ENCODE measurements around the gene BBLN.

The BBLN gene

DNA sequence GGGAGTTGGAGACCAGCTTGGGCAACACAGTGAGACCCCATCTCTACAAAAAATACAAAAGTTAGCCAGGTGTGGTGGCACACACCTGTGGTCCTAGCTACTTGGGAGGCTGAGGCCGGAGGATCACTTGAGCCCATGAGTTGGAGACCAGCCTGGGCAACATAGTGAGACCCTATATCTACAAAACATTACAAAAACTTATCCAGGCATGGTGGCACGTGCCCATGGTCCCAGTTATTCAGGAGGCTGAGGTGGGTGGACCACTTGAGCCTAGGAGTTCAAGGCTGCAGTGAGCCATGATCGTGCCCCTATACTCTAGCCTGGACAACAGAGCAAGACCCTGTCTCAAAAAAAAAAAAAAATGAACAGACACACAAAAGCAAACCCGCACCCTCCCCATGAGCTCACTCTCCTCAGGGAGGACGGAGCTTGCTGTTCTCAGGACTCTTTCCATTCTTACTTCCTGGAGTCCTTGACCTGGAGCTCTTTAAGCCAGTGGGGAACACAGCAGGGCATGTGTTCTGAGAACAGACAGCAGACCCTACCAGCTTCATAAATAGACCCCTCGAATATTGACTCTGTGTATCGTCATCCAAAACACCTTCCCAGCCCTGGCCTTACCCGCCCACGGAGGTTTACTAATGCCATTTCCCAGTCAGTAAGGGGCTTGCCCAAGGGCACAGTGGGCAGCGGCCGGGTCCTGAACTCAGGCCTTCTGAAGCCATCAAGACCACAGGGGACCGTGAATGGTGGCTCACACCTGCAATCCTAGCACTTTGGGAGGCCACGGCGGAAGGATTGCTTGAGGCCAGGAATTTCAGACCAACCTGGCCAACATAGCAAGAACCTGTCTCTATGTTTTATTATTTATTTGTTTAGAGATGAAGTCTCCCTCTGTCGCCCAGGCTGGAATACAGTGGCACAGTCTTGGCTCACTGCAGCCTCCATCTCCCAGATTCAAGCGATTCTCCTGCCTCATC, 43.7 kb upstream of the BBLN start:
- TF ChIP-seq, protein P1, sequence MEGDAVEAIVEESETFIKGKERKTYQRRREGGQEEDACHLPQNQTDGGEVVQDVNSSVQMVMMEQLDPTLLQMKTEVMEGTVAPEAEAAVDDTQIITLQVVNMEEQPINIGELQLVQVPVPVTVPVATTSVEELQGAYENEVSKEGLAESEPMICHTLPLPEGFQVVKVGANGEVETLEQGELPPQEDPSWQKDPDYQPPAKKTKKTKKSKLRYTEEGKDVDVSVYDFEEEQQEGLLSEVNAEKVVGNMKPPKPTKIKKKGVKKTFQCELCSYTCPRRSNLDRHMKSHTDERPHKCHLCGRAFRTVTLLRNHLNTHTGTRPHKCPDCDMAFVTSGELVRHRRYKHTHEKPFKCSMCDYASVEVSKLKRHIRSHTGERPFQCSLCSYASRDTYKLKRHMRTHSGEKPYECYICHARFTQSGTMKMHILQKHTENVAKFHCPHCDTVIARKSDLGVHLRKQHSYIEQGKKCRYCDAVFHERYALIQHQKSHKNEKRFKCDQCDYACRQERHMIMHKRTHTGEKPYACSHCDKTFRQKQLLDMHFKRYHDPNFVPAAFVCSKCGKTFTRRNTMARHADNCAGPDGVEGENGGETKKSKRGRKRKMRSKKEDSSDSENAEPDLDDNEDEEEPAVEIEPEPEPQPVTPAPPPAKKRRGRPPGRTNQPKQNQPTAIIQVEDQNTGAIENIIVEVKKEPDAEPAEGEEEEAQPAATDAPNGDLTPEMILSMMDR (IDR thresholded peaks at IDR 0.05; ENCODE audit: insufficient read depth, low read length, poor library complexity, severe bottlenecking): no peak
- Histone ChIP-seq H3K4me3 (replicated peaks; ENCODE audit: low read depth, low read length) (no peak overlapping the region), H3K27me3 (replicated peaks; ENCODE audit: control insufficient read depth, insufficient read depth, low read length) (no peaks in the 10 kb centered on the region), H3K36me3 (ENCODE audit: control insufficient read depth, insufficient read depth, low read length) (peaks cover 7% of the 10 kb centered on the region)
- no peak for DNase-seq (ENCODE audit: extremely low read depth, insufficient read length)

DNA sequence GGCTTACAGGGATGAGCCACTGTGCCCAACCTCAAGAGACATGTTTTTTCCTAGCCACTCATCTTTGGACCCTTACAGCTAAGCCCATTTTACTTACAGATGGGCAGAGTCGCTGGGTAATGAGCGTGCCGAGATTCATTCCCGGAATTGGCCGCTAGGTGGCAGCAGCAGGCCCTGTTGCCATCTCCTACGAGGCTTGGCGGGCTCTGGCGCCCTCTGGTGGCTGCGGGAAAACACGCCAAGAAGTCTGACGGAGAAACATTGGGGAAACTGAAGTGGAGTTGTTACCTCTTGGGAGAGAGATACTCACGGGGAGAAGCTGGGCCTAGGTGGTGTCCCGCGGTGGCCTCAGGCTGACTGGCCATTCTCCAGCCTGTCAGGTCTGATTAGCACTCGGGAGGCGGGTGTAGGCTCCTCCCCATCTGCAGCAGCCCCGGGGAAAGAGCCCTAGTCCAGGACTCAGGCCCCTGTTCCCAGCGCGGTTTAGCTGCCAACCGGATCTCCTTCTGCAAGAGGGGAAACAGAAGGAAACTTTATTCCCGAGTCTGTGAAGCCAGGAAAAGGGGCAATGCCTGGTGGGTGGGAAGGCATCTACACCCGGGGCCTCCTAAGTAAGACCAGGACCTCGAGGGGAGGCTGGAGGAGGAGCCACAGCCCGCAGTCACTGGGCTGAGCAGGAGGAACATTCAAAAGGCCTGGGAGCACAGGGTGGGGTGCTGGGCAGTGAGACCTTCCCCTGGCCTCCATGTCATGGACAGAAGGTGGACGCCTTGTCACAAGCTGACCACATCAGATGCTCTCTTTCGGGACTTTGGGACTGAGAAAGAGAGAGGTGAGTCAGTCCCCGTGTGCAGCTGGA, 42.2 kb upstream of the BBLN start:
- H3K4me3 ChIP-seq (replicated peaks; ENCODE audit: low read depth, low read length): no peak overlapping the region

DNA sequence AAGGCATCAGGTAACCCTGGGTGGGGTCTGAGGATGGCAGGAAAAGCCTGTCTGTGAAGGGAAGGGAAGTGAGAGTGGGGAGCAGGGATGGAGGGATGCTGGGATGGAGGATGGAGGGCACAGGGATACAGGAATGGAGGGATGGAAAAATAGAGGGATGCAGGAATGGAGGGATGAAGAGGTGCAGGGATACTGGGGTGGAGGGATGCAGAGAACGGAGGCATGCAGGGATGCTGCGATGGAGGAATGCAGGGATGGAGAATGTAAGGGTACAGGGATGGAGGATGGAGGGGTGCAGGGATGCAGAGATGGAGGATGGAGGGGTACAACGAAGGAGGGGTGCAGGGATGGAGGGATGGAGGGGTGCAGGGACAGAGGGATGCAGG, 41.6 kb upstream of the BBLN start:
- peaks cover 17% of the 10 kb centered on the region for H3K36me3 ChIP-seq (ENCODE audit: control insufficient read depth, insufficient read depth, low read length)
- TF ChIP-seq, protein P1 (IDR thresholded peaks at IDR 0.05; ENCODE audit: insufficient read depth, low read length, poor library complexity, severe bottlenecking): no peak
- H3K4me3 ChIP-seq (replicated peaks; ENCODE audit: low read depth, low read length): no peak overlapping the region
- H3K27me3 ChIP-seq (replicated peaks; ENCODE audit: control insufficient read depth, insufficient read depth, low read length): no peaks in the 10 kb centered on the region
- DNase-seq (ENCODE audit: extremely low read depth, insufficient read length): no peak

More for the DNA sequence above, 42.2 kb upstream of the BBLN start:
- Histone ChIP-seq H3K27me3 (replicated peaks; ENCODE audit: control insufficient read depth, insufficient read depth, low read length) (no peaks in the 10 kb centered on the region), H3K36me3 (ENCODE audit: control insufficient read depth, insufficient read depth, low read length) (peaks cover 16% of the 10 kb centered on the region)
- peak; percentile 84 for DNase-seq (ENCODE audit: extremely low read depth, insufficient read length)
- TF ChIP-seq, protein P1 (IDR thresholded peaks at IDR 0.05; ENCODE audit: insufficient read depth, low read length, poor library complexity, severe bottlenecking): peak; percentile 100

DNA sequence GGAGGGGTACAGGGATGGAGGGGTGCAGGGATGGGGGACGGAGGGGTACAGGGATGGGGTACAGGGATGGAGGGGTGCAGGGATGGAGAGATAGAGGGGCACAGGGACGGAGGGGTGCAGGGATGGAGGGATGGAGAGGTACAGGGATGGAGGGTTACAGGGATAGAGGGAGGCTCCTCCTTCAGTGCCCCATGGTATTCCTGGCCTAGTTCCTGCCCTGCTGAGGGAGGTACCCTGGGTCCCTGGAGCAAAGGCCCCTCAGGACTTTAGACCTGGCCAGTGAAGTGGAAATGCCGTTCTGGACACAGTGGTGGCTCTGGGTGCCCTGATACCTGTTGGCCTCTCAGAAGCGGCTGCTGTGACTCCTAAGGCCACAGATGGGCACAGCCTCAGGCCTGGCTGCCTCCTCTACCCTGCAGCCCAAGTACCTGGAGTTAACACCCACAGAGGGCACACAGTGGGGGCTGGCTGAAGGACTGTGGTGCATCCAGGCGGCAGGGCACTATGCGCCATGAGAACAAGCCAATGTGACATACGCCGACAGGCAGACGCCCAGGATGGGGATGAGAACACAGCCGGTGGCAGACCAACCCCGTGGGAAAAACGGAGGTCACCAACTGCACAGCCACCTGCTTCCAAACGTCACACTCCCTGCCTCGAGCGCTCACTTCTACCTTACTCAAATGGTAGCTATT, 40.9 kb upstream of the BBLN start:
- TF ChIP-seq, protein P1 (IDR thresholded peaks at IDR 0.05; ENCODE audit: insufficient read depth, low read length, poor library complexity, severe bottlenecking): no peak
- DNase-seq (ENCODE audit: extremely low read depth, insufficient read length): no peak
- no peak overlapping the region for H3K4me3 ChIP-seq (replicated peaks; ENCODE audit: low read depth, low read length)
- H3K36me3 ChIP-seq (ENCODE audit: control insufficient read depth, insufficient read depth, low read length): peaks cover 15% of the 10 kb centered on the region
- H3K27me3 ChIP-seq (replicated peaks; ENCODE audit: control insufficient read depth, insufficient read depth, low read length): no peaks in the 10 kb centered on the region

DNA sequence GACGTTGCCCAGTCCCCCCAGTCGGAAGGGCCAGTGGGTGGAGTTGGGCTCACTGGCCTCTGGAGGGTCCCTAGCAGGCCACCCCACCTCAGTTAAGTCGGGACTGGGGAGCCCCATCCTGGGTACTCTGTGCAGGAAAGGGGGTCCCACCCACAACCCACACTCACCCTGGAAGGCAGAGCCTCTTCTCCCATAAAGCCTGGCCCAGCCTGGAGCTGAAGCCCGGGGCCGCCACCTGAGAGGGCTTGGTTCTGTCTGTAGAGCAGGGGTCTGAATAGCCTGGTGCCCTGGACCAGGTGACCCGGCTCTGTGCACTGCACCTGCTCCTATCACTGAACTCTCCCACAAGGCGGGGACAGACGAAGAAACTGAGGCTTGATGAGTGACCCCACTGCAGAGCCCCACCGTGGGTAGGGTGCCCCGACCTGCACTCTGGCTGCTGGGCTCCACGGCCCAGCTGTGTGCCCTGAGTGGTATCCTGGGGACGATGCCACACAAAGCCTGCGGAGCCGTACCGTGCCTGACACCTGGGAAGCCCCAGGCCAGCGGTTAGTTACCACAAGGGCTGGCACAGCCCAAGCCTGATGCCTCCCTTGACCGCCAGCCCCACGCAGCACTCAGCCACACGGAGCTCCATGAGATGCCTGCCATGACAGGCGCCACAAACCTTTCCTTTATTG, 39.9 kb upstream of the BBLN start:
- Histone ChIP-seq H3K27me3 (replicated peaks; ENCODE audit: control insufficient read depth, insufficient read depth, low read length) (no peaks in the 10 kb centered on the region), H3K4me3 (replicated peaks; ENCODE audit: low read depth, low read length) (no peak overlapping the region), H3K36me3 (ENCODE audit: control insufficient read depth, insufficient read depth, low read length) (peaks cover 18% of the 10 kb centered on the region)
- no peak for DNase-seq (ENCODE audit: extremely low read depth, insufficient read length)
- TF ChIP-seq, protein P1 (IDR thresholded peaks at IDR 0.05; ENCODE audit: insufficient read depth, low read length, poor library complexity, severe bottlenecking): no peak

Measured in GM06990 (cell line).